ENCODE data around the gene CD99.
A peak's percentile ranks its signal among the peaks of the same experiment; 100 is the strongest.
"Not testable (repeated sequence)": the region's sequence is repeated elsewhere in the genome, so short reads cannot be mapped to it uniquely, and the experiment has no call there.

CD99 gene

DNA sequence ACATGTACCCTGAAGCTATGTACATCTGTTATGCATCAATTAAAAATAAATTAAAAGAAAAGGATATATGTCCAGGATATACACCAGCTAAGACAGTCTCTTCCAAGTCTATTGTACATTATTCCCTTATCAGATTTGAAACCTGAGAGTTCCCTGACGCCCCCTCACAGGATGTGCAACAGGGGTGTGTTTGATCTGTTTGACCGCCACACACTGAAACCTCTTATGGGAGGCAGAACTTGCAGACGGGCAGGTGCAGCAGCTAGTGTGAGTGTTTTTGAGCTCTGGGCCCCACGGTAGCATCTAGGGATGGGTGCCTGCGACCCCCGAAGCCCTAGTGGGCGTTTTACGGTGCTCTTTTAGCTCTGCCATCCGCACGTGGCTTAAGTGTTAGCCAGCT is 65.5 kb downstream of the CD99 start:
- no peak for FAIRE-seq
- TF ChIP-seq, protein P1, sequence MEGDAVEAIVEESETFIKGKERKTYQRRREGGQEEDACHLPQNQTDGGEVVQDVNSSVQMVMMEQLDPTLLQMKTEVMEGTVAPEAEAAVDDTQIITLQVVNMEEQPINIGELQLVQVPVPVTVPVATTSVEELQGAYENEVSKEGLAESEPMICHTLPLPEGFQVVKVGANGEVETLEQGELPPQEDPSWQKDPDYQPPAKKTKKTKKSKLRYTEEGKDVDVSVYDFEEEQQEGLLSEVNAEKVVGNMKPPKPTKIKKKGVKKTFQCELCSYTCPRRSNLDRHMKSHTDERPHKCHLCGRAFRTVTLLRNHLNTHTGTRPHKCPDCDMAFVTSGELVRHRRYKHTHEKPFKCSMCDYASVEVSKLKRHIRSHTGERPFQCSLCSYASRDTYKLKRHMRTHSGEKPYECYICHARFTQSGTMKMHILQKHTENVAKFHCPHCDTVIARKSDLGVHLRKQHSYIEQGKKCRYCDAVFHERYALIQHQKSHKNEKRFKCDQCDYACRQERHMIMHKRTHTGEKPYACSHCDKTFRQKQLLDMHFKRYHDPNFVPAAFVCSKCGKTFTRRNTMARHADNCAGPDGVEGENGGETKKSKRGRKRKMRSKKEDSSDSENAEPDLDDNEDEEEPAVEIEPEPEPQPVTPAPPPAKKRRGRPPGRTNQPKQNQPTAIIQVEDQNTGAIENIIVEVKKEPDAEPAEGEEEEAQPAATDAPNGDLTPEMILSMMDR (IDR thresholded peaks at IDR 0.05; ENCODE audit: insufficient read depth, missing control alignments), result no peak
- DNase-seq (ENCODE audit: insufficient read length, low spot score), result no peak

DNA sequence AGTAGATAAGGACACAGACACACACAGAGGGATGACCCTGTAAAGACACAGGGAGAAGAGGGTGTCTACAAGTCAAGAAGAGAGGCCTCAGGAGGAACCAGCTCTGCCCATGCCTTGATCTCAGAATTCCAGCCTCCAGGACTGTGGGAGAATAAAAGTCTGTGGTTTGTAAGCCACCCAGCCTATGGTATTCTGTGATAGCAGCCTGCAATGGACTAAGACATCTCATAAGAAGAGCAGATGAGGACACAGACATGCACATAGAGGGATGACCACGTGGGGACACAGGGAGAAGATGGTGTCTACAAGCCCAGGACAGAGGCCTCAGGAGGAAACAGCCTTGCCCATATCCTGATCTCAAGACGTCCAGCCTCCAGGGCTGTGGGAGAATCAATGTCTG is 70.2 kb downstream of the CD99 start:
- TF ChIP-seq, protein P1 (IDR thresholded peaks at IDR 0.05; ENCODE audit: insufficient read depth, missing control alignments), result no peak
- DNase-seq (ENCODE audit: insufficient read length, low spot score) (no peak), FAIRE-seq (no peak)

- DNase-seq (ENCODE audit: insufficient read length, low spot score); FAIRE-seq: not testable (repeated sequence)
These were observed 71.6 kb downstream of the CD99 start for GRCh38 chrX:2762671-2763070.

- DNase-seq (ENCODE audit: insufficient read length, low spot score); FAIRE-seq: not testable (repeated sequence)
These were observed 73.9 kb downstream of the CD99 start for GRCh38 chrX:2764766-2765548.

GRCh38 chrX:2765549-2765830 is 74.4 kb downstream of the CD99 start:
- DNase-seq (ENCODE audit: insufficient read length, low spot score) (no peak), FAIRE-seq (no peak)
- TF ChIP-seq, protein P1 (IDR thresholded peaks at IDR 0.05; ENCODE audit: insufficient read depth, missing control alignments), result no peak

GRCh38 chrX:2766906-2767305 is 75.8 kb downstream of the CD99 start:
- FAIRE-seq (no peak), DNase-seq (ENCODE audit: insufficient read length, low spot score) (no peak)
- TF ChIP-seq, protein P1 (IDR thresholded peaks at IDR 0.05; ENCODE audit: insufficient read depth, missing control alignments), result no peak

DNA sequence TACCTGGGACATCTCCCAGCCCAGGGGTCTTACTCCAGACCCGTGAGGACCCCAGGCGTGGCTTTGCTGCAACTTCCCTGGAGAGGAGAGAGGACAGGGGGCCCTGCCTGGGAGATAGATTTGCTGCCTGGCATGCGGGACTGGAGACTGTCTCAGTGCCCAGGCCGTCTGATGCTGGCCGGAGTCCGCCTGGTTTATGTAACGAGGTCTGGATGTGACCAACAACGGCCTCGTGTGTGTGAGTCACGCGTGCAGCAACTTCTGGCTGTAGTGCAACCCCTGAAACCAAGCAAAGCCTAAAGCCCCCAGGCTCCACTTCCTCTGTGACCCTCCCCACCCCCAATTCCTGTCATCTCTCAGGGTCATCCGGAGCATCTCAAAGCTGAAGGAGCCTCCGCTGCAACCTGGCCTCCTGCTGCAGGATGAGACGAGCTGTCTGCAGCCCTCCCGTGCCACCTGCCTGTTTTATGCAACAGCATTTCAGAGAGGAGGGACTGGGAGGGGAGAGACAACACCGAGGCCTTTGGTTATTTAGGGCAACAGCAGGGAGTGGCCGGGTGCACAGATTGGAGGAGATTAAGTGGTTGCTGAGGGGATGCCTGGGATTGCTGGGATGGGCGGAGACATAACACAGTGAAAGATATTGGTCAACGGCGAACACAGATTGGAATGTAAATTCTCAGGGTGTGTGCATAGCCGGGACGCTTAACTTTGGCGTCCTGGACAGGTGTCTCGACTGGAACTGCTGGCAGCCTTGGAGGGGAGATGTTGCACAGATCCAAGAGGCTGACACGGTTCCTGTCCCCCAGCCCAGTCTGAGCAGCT is 76.7 kb downstream of the CD99 start:
- TF ChIP-seq, protein P1 (IDR thresholded peaks at IDR 0.05; ENCODE audit: insufficient read depth, missing control alignments), result no peak
- FAIRE-seq (no peak), DNase-seq (ENCODE audit: insufficient read length, low spot score) (peak; percentile 40)

DNA sequence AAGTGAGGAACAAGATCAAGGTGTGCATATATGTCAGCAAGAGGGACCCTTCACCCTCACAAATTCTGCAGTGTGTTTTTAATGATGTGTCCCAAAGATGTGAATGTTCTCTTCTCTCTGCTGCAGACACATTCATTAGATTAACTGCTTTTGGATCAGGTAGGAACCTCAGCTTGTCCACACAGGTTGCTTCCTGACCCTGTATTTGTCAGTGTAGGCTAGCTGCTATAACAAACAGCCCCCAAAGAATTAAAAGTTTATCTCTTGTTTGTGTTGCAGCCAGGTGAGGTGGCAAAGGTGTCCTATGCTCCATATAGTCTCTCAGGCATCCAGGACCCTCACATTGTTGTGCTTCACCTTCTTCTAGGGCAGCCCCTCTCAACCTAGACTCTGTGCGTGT is 78.5 kb downstream of the CD99 start:
- FAIRE-seq, result no peak
- no peak for DNase-seq (ENCODE audit: insufficient read length, low spot score)
- TF ChIP-seq, protein P1 (IDR thresholded peaks at IDR 0.05; ENCODE audit: insufficient read depth, missing control alignments), result no peak

DNA sequence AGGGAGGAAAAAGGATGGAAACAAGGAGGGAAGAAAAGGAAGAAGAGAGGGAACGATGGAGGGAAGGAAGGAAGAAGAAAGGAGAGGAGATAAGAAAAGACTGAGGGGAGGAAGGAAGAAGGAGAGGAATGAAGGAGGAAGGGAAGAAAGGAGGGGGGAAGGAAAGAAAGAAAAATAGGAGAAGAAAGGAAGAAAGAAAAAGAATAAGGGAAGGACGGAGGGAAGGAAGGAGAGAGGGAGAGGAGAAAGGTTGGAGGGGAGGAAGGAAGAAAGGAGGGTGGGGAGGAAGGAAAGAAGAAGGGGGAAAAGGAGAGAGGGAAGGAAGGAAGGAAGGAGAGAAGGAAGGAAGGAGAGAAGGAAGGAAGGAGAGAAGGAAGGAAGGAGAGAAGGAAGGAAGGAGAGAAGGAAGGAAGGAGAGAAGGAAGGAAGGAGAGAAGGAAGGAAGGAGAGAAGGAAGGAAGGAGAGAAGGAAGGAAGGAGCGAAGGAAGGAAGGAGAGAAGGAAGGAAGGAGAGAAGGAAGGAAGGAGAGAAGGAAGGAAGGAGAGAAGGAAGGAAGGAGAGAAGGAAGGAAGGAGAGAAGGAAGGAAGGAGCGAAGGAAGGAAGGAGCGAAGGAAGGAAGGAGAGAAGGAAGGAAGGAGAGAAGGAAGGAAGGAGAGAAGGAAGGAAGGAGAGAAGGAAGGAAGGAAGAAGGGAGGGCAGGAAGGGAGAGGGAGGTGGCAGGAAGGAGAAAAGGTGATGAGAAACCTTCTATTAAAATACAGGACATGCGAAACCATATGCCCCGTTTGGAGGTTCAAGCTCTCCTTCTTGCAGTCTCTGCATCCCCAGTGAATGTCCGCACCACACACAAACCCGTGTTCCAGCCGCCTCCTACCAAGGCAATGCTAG is 82.3 kb downstream of the CD99 start:
- DNase-seq (ENCODE audit: insufficient read length, low spot score); FAIRE-seq: not testable (repeated sequence)

Data from D721Med (cell line).